Measurements from ENCODE around the gene DNAAF3. TPM values are rescaled to one million over a fixed set of nuclear protein-coding genes. Genes with fewer than 3 reads are reported as not detected.

The DNAAF3 gene
- polyA plus RNA-seq, 1 donor (not counting 4 experiments of a cell fraction or from before 2014, with no cell fraction given), result 14.3 TPM

- DNase-seq (ENCODE audit: low read depth, low spot score) (no peak), FAIRE-seq (no peak)
- H3K27ac ChIP-seq (ENCODE audit: control insufficient read depth, insufficient read depth, low read length), result no peak within 1 kb of the TSS
- no peaks in the 10 kb centered on the region for H3K9me3 ChIP-seq (ENCODE audit: control insufficient read depth, low read depth, low read length)
- H3K4me3 ChIP-seq (ENCODE audit: control insufficient read depth in 2 of 3, extremely low read depth in 1 of 3, insufficient read depth in 2 of 3, low read depth in 1 of 3, low read length in 3 of 3), result no peak within 1 kb of the TSS
- H3K4me1 ChIP-seq (ENCODE audit: control insufficient read depth, extremely low read depth, insufficient read depth, low read length), result peaks cover 2% of the 10 kb centered on the region
- no peaks in the 10 kb centered on the region for H4K20me1 ChIP-seq (ENCODE audit: control insufficient read depth, extremely low read depth, insufficient read depth, low read length)
- H3K79me2 ChIP-seq (ENCODE audit: control insufficient read depth, insufficient read depth, low read length), result no peaks in the 10 kb centered on the region
- no peaks in the 10 kb centered on the region for H3K27me3 ChIP-seq (ENCODE audit: control insufficient read depth, extremely low read depth, insufficient read depth, low read length)
- H2AFZ ChIP-seq (ENCODE audit: control insufficient read depth, low read length), result no peak within 1 kb of the TSS
- dilution Hi-C loops (cut with MboI; ENCODE audit: extremely low pct_ligation_motif_present, low sequenced_read_pairs), result no loop called here
- H3K9ac ChIP-seq (ENCODE audit: control insufficient read depth, extremely low read depth, insufficient read depth, low read length), result no peak within 1 kb of the TSS
- no peak for TF ChIP-seq CTCF (optimal IDR thresholded peaks at IDR 0.05 in 1 of 3, IDR thresholded peaks at IDR 0.05 in 1 of 3, conservative IDR thresholded peaks at IDR 0.05 in 1 of 3; ENCODE audit: extremely low read depth in 1 of 3, insufficient read depth in 2 of 3, low read length in 3 of 3)
- TF ChIP-seq EZH2 (IDR thresholded peaks at IDR 0.05; ENCODE audit: low read length), result no peak
- no peaks in the 10 kb centered on the region for H3K9me1 ChIP-seq (ENCODE audit: control insufficient read depth, extremely low read depth, insufficient read depth, low read length)
- no peaks in the 10 kb centered on the region for H3K36me3 ChIP-seq (ENCODE audit: control insufficient read depth in 2 of 2, extremely low read depth in 1 of 2, insufficient read depth in 2 of 2, low read length in 2 of 2)
- no peak within 1 kb of the TSS for H3K4me2 ChIP-seq (ENCODE audit: control insufficient read depth, extremely low read depth, insufficient read depth, low read depth, low read length)
These were observed 17.1 kb downstream of the DNAAF3 start, which contains the start of gene TNNT1 for GRCh38 chr19:55149078-55150003. TNNT1 (minus strand) TSS chr19:55149206; CDS start chr19:55147157, 2,049 bp downstream.

- Histone ChIP-seq H3K27ac (ENCODE audit: control insufficient read depth, insufficient read depth, low read length) (no peak overlapping the region), H3K27me3 (ENCODE audit: control insufficient read depth, extremely low read depth, insufficient read depth, low read length) (no peaks in the 10 kb centered on the region), H3K4me1 (ENCODE audit: control insufficient read depth, extremely low read depth, insufficient read depth, low read length) (peaks cover 2% of the 10 kb centered on the region), H3K9me3 (ENCODE audit: control insufficient read depth, low read depth, low read length) (no peaks in the 10 kb centered on the region), H3K79me2 (ENCODE audit: control insufficient read depth, insufficient read depth, low read length) (no peaks in the 10 kb centered on the region), H4K20me1 (ENCODE audit: control insufficient read depth, extremely low read depth, insufficient read depth, low read length) (no peaks in the 10 kb centered on the region), H3K9ac (ENCODE audit: control insufficient read depth, extremely low read depth, insufficient read depth, low read length) (no peak overlapping the region), H3K4me3 (ENCODE audit: control insufficient read depth in 2 of 3, extremely low read depth in 1 of 3, insufficient read depth in 2 of 3, low read depth in 1 of 3, low read length in 3 of 3) (no peak overlapping the region), H3K9me1 (ENCODE audit: control insufficient read depth, extremely low read depth, insufficient read depth, low read length) (no peaks in the 10 kb centered on the region), H3K36me3 (ENCODE audit: control insufficient read depth in 2 of 2, extremely low read depth in 1 of 2, insufficient read depth in 2 of 2, low read length in 2 of 2) (no peaks in the 10 kb centered on the region), H2AFZ (ENCODE audit: control insufficient read depth, low read length) (no peak overlapping the region), H3K4me2 (ENCODE audit: control insufficient read depth, extremely low read depth, insufficient read depth, low read depth, low read length) (no peak overlapping the region)
- FAIRE-seq (no peak), DNase-seq (ENCODE audit: low read depth, low spot score) (no peak)
- dilution Hi-C loops (cut with MboI; ENCODE audit: extremely low pct_ligation_motif_present, low sequenced_read_pairs), result no loop called here
- TF ChIP-seq CTCF (optimal IDR thresholded peaks at IDR 0.05 in 1 of 3, IDR thresholded peaks at IDR 0.05 in 1 of 3, conservative IDR thresholded peaks at IDR 0.05 in 1 of 3; ENCODE audit: extremely low read depth in 1 of 3, insufficient read depth in 2 of 3, low read length in 3 of 3) (no peak), EZH2 (IDR thresholded peaks at IDR 0.05; ENCODE audit: low read length) (no peak)
These were observed 18.7 kb downstream of the DNAAF3 start for GRCh38 chr19:55147545-55148251.
